Smooth muscle cell of the umbilical artery (primary cell): ENCODE data around the gene CLDN34. TPM values are rescaled to one million over a fixed set of nuclear protein-coding genes. Genes with fewer than 3 reads are reported as not detected.

Experiments used
- total RNA-seq: library from RNA; depleted of rRNA; stranded (reverse); fragments of >200 nt; gene quantifications from 2 replicates; pipeline ENCODE4 v1.2.3, GENCODE V29; 2014

The CLDN34 gene, protein sequence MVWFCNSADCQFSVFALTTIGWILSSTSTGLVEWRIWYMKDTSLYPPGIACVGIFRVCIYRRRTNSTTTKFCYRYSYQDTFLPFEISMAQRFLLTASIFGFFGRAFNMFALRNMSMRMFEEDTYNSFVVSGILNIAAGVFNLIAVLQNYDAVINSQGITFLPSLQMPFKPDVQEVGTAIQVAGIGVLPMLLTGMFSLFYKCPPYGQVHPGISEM
- total RNA-seq = not detected in 2 replicates

DNA sequence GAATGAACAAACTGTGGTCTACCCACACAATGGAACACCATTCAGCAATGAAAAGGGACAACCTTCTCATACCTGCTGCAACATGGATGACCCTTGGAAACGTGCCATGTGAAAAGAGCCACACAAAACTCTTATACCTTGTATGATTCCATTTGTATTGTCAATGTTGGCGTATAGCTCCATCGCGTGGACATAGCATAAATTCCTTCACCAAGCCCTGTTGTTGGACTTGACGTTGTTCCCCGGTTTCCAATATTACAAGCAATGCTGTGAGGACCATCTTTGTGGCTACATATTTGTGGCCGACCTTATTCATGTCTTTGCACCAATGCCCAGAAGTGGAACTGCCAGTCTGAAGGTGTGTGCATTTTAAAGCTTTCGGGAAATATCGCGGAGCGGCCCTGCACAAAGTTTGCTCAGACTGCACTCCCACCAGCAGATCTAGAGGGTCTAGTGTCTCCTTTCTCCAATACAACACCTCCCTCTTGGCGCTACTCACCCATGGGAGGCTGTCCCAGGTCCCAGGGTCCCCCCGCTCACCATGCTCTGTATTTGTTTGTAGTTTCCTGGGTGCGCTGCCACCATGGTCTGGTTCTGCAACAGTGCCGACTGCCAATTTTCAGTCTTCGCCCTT lies at the start of gene CLDN34:
CLDN34 (plus strand) TSS at position 584 of the 634 bp plus-strand sequence; CDS start at position 584, 0 bp downstream.

Other genes with a start within 250 kb of the CLDN34 start
- gene GPR143, start 201.5 kb upstream of the CLDN34 start, total RNA-seq = 0.28 and 1.5 TPM in 2 replicates
- 3.0 and 4.5 TPM in 2 replicates for gene SHROOM2, start 180.9 kb upstream of the CLDN34 start, total RNA-seq
- 1.2 and 1.6 TPM in 2 replicates for gene CLCN4, start 189.6 kb downstream of the CLDN34 start, total RNA-seq